AG09309 (cell line): ENCODE results near the gene PLEKHG3.

Experiments
- DNase-seq: peaks from one replicate; pipeline ENCODE4 v3.0.0-alpha.2; 2010; ENCODE audit warnings: low read depth
- H3K4me3 ChIP-seq: 2 replicates; pipeline ENCODE4 v1.5.1; 2011; ENCODE audit warnings: mild to moderate bottlenecking, low read depth, low read length, moderate library complexity; ENCODE audit not compliant: control insufficient read depth
- CTCF ChIP-seq: IDR thresholded peaks from 2 replicates; pipeline ENCODE4 v1.5.1; 2011; ENCODE audit warnings: mild to moderate bottlenecking, low read depth, low read length, inconsistent platforms; ENCODE audit not compliant: insufficient read depth, control insufficient read depth; ENCODE audit errors: missing control alignments

PLEKHG3 gene

GRCh38 chr14:64737391-64738280 is 33.4 kb downstream of the PLEKHG3 start:
- H3K4me3 ChIP-seq = no peak overlapping the region
- DNase-seq = no peak
- no peak for TF ChIP-seq CTCF

GRCh38 chr14:64738281-64738804 is 34.1 kb downstream of the PLEKHG3 start:
- H3K4me3 ChIP-seq = no peak overlapping the region
- no peak for DNase-seq
- TF ChIP-seq CTCF = no peak

- no peak for DNase-seq
- no peak for TF ChIP-seq CTCF
- H3K4me3 ChIP-seq = no peak overlapping the region
These were observed 37.0 kb downstream of the PLEKHG3 start for GRCh38 chr14:64741200-64741599.

GRCh38 chr14:64741961-64742360 is 37.7 kb downstream of the PLEKHG3 start:
- no peak for TF ChIP-seq CTCF
- DNase-seq = no peak
- no peak overlapping the region for H3K4me3 ChIP-seq

- DNase-seq = no peak
- no peak overlapping the region for H3K4me3 ChIP-seq
- TF ChIP-seq CTCF = no peak
These were observed 38.8 kb downstream of the PLEKHG3 start for GRCh38 chr14:64743061-64743460.

- no peak for TF ChIP-seq CTCF
- no peak for DNase-seq
- no peak overlapping the region for H3K4me3 ChIP-seq
These were observed 41.4 kb downstream of the PLEKHG3 start for GRCh38 chr14:64745511-64746091.
